NK-92 (cell line): ENCODE results near the gene SNAP29.
"Not testable (repeated sequence)": the region's sequence is repeated elsewhere in the genome, so short reads cannot be mapped to it uniquely, and the experiment has no call there.

ENCODE experiments used
- DNase-seq: peaks from one replicate; lab custom pipeline; 2025; ENCODE audit not compliant: unreplicated experiment; lab: John Stamatoyannopoulos, UW

The SNAP29 gene

DNA sequence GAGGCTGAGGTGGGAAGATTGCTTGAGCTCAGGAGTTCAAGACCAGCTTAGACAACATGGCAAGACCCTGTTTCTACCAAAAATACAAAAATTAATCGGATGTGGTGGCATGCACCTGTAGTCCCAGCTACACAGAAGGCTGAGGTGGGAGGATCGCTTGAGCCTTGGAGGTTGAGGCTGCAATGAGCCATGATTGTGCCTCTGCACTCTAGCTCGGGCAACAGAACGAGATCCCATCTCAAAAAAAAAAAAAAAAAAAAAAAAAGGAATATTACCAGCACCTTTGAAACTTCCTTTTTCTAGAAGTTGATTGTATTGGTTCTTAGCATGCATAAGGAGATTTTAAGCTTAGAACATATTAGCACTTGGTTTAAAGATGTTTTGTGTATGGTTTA lies 69.8 kb downstream of the SNAP29 start:
- no peak for DNase-seq

DNA sequence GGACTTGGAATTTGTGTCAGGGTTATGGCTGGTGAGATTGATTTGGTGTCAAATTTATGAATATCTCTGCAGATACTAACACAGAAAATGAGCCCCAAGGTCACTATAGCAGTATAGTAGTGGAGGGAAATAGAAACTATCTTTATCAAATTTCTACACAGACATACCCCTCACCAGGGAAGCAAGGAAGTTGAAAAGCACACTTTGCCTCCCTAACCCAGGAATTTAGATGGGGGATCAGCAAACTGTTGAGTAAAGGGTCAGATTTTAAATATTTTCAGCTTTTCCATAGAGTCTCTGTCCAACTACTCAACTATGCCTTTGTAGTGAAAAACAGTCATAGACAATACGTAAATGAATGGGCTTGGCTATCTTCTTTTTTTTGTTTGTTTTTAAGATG lies 71.2 kb downstream of the SNAP29 start:
- DNase-seq = no peak

DNA sequence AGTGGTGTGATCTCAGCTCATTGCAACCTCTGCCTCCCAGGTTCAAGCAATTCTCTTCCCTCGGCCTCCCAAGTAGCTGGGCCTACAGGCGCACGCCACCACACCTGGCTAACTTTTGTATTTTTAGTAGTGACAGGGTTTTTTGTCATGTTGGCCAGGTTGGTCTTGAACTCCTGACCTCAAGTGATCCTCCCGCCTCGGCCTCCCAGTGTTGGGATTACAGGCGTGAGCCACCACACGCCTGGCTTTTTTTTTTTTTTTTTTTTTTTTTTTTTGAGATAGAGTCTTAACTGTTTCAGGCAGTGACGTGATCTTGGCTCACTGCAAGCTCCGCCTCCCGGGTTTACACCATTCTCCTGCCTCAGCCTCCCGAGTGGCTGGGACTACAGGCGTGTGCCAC lies 71.6 kb downstream of the SNAP29 start:
- not testable (repeated sequence) for DNase-seq

DNA sequence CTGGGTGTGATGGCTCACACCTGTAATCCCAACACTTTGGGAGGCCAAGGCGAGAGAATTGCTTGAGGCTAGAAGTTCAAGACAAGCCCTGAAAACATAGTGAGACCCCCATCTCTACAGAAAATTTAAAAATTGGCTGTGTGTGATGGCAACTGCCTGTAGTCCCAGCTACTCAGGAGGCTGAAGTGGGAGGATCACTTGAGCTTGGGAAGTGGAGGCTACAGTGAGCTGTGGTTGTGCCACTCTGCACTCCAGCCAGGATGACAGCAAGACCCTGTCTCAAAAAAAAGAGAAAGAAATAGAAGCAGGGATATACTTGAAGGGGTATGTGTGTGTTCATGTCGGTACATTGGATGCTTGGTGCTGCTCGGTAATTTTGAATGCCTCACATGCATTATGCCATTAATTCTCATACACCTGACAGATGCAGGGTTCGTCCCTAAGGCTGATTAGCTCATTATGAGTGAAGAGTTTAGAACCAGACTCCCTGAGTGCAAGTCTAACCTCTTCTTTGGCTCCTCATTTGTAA lies 72.4 kb downstream of the SNAP29 start:
- DNase-seq = no peak

DNA sequence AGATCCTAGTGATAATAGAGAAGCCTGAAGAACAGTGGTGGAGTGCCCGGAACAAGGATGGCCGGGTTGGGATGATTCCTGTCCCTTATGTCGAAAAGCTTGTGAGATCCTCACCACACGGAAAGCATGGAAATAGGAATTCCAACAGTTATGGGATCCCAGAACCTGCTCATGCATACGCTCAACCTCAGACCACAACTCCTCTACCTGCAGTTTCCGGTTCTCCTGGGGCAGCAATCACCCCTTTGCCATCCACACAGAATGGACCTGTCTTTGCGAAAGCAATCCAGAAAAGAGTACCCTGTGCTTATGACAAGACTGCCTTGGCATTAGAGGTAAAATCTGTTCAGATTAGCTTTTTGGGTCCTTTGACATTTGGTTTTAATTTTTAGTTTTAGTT lies 75.1 kb downstream of the SNAP29 start:
- no peak for DNase-seq

DNA sequence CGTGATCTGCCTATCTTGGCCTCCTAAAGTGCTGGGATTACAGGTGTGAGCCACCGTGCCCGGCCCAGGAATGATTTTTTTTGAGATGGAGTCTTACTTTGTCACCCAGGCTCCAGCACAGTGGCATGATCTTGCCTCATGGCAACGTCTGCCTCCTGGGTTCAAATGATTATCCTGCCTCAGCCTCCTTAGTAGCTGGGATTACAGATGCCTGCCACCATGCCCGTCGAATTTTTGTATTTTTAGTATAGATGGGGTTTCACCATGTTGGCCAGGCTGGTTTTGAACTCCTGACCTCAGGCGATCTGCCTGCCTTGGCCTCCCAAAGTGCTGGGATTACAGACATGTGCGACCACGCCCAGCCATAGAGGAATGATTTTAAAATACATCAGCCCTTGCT lies 76.2 kb downstream of the SNAP29 start:
- not testable (repeated sequence) for DNase-seq

DNA sequence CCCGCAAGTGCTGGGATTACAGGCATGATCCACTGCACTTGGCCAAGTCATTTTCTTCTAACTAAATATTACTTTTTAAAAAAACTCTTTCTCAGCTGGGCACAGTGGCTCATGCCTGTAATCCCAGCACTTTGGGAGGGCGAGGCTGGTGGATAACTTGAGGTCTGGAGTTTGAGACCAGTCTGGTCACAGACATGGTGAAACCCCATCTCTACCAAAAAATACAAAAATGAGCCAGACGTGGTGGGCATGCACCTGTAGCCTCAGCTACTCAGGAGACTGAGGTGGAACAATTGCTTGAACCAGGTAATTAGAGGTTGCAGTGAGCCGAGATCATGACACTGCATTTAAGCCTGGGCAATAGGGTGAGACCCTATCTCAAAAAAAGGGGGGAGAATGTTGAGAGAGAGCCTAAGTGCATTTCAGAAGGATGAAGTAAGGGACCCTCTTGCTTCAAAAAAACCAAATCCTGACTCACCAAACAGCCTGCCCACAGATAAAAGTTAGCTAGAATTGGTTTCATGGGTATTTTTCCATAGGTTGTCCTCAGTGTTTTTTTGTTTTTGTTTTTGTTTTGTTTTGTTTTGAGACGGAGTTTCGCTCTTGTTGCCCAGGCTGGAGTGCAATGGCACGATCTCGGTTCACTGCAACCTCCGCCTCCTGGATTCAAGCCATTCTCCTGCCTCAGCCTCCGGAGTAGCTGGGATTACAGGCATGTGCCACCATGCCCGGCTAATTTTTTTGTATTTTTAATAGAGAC lies 77.2 kb downstream of the SNAP29 start:
- DNase-seq = not testable (repeated sequence)

DNA sequence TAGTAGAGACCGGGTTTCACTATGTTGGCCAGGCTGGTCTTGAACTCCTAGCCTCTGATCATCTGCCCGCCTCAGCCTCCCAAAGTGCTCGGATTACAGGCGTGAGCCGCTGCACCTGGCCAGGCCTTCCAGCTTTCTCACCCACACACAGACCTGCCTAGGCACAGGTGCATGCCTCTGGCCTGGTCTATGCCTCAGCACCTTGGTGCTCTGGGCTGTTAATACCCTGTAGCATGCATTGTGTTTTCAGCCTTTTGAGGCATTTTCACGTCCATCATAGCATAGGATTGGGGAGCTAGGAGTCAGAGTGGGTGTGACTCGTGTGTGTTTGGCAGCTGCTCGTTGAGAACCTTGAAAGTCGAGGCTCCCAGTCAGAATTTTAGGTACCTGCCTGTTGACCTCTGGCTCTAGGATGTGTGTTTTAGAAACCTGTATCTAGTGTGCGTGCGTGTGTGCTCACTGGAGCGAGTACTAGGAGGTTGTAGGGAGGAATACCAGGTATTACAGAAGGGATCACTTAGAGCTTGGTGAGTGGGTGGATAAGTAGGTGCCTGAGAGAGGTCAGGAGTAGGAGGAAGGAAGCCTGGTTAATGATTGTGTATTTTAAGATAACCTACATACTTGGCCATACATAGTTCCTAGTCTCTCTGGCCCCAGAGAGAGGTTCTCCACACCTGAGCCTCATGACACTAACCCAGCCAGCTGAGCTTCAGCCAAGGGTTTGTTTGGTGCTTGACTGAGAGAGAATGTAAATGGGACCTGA lies 78.4 kb downstream of the SNAP29 start:
- no peak for DNase-seq

DNA sequence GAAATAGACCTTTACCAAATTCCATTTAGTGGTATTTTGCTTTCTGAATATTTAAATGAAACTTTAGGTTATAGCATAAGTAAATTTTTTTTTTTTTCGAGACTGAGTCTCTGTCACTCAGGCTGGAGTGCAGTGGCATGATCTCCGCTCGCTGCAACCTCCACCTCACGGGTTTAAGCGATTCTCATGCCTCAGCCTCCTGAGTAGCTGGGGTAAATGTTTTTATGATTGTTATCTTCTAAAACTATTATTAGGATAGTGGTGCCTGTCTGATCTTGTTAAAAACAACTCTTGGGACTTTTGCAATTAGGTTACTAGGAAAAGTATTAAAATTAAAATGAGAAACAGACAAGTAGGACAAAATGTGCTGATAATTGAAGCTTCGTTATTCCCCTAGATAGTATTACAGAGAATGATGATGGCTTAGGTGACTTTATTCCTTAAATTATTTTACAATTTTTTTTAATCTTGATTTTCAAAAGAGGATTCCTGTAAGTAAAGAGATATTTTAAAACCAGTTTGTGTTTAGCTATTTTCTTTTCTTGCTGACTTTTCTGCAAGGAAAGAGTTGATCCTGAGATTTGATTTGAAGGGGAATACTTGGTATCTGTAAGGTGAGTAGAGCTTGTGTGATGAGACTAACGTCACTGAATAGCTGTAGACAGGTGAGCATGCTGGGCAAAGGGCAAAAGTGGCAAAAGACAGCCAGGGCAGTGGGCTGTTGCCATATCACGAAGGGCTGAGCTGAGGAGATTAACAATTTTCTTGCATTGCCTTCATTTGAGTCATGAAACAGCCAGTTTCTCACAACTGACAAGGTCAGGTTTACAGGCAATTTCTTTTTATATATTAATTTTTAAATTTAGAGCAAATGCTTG lies 79.2 kb downstream of the SNAP29 start:
- DNase-seq = no peak

DNA sequence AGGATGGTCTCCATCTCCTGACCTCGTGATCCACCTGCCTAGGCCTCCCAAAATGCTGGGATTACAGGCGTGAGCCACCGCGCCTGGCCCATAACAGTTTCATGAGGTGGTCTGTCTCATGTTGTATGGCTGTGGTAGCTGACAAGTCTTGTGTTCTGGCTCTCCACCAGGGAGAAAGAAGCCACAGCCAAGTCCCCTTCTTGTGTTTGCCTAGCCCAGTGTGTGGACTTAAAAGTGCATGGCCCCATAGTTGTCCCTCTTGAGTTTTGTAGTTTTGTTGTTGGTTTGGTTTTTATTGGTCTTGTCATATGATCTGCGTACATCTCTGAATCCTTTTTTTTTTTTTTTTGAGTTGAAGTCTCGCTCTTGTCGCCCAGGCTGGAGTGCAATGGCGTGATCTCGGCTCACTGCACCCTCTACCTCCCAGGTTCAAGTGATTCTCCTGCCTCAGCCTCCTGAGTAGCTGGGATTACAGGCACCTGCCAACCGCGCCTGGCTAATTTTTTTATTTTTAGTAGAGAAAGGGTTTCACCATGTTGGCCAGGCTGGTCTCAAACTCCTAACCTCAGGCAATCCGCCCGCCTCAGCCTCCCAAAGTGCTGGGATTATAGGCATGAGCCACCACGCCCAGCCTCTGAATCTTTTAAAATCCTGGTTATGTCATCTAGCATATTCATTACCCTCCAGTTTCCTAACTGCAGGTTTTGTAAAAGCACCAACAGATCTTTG lies 80.8 kb downstream of the SNAP29 start:
- not testable (repeated sequence) for DNase-seq

DNA sequence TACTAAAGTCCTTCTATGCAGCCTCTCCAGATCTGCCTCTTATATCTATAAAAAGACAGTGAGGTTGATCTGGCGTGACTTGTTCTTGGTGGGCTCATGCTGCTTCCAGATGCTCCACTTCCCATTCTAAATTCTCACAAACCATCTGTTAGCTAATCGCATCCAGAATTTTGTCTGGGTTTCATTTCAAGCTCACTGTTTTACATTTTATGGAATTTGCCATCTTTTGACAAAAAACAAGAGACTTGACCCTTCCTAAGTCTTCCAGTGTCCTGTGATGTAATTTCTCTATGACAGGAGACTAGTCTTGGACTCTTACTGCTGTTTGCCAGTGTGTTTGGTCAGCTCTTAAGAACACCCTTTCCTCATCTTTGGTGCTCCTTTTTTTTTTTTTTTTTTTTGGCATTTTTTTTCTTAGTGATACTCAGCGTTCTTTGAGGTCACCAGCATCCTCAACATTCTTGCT lies 81.4 kb downstream of the SNAP29 start:
- no peak for DNase-seq
